Fibroblast of villous mesenchyme (primary cell): ENCODE results near the gene TMEM59L. TPM values are rescaled to one million over a fixed set of nuclear protein-coding genes. Genes with fewer than 3 reads are reported as not detected.
A peak's percentile ranks its signal among the peaks of the same experiment; 100 is the strongest.

ENCODE experiments used
- DNase-seq: peaks from one replicate; pipeline ENCODE4 v3.0.0-alpha.2; 2010; ENCODE audit warnings: low read depth
- H3K4me3 ChIP-seq: 2 replicates; pipeline ENCODE4 v1.5.1; 2011; ENCODE audit warnings: low read depth, mild to moderate bottlenecking, low read length
- total RNA-seq: library from RNA; depleted of rRNA; stranded (reverse); fragments of >200 nt; gene quantifications from 2 replicates; pipeline ENCODE4 v1.2.3, GENCODE V29; 2012
- TF ChIP-seq, protein P1 (sequence below): IDR thresholded peaks from 2 replicates; pipeline ENCODE4 v1.5.1; 2012; ENCODE audit warnings: low read depth, mild to moderate bottlenecking, low read length; ENCODE audit not compliant: insufficient read depth

TMEM59L gene
- total RNA-seq, 1 donor, result under 0.01 TPM

- no peak overlapping the region for H3K4me3 ChIP-seq
- no peak for DNase-seq
- TF ChIP-seq, protein P1, sequence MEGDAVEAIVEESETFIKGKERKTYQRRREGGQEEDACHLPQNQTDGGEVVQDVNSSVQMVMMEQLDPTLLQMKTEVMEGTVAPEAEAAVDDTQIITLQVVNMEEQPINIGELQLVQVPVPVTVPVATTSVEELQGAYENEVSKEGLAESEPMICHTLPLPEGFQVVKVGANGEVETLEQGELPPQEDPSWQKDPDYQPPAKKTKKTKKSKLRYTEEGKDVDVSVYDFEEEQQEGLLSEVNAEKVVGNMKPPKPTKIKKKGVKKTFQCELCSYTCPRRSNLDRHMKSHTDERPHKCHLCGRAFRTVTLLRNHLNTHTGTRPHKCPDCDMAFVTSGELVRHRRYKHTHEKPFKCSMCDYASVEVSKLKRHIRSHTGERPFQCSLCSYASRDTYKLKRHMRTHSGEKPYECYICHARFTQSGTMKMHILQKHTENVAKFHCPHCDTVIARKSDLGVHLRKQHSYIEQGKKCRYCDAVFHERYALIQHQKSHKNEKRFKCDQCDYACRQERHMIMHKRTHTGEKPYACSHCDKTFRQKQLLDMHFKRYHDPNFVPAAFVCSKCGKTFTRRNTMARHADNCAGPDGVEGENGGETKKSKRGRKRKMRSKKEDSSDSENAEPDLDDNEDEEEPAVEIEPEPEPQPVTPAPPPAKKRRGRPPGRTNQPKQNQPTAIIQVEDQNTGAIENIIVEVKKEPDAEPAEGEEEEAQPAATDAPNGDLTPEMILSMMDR, result no peak
Measured at GRCh38 chr19:18620311-18620710, 7.6 kb downstream of the TMEM59L start.

- TF ChIP-seq, protein P1, result no peak
- no peak for DNase-seq
Measured at GRCh38 chr19:18620902-18621301, 8.2 kb downstream of the TMEM59L start.

GRCh38 chr19:18626906-18627305 lies 14.2 kb downstream of the TMEM59L start:
- TF ChIP-seq, protein P1, result no peak
- DNase-seq, result peak; percentile 14
- no peak overlapping the region for H3K4me3 ChIP-seq

More at GRCh38 chr19:18620902-18621301, 8.2 kb downstream of the TMEM59L start:
- H3K4me3 ChIP-seq, result no peak overlapping the region

DNA sequence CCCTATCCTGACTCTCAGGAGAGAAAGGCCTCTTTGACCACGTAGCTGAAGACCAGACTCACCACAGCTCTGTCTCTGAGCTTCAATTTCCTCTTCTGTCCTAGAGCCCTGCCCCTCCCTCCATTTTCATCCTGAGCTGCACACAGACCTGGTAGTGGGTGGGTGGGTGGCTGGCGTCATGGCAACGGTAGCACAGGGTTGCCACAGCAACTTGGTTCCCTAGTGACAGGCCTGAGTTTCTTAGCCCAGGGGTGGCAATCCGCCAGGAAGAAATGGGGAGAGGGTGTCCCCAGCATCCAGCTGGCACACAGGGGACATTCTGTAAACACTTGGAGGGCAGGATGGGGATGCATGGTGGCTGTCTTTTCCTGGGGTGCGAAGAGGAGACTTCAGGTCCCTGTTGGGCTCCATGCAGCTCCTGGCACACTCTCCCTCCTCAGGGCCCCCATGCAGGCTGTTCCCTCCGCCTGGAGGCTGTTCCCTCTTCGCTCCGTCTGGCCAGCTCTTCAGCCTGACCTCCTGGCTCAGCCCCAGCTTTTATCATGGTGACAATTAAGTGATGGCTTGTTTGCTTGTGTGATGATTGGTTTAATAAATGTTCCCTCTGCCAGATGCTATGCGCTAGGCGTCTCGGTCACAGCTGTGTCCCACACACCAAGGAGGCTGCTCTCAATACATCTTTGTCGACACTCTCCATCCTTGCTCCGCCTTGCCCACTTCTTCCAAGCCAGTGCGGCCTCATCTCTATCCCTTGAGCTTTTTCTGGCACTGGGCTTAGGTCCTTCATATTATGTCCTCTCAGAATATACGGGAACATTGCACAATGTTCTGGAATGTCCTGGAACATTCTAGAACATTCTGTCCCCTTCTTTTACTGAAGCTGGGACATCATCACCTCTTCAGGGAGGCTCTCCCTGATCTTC lies 16.8 kb downstream of the TMEM59L start:
- peak; percentile 41 for DNase-seq

GRCh38 chr19:18633321-18633720 lies 20.7 kb downstream of the TMEM59L start:
- DNase-seq, result no peak
- TF ChIP-seq, protein P1, result no peak
- no peak overlapping the region for H3K4me3 ChIP-seq

More for the DNA sequence above, 16.8 kb downstream of the TMEM59L start:
- no peak overlapping the region for H3K4me3 ChIP-seq
- TF ChIP-seq, protein P1, result no peak

DNA sequence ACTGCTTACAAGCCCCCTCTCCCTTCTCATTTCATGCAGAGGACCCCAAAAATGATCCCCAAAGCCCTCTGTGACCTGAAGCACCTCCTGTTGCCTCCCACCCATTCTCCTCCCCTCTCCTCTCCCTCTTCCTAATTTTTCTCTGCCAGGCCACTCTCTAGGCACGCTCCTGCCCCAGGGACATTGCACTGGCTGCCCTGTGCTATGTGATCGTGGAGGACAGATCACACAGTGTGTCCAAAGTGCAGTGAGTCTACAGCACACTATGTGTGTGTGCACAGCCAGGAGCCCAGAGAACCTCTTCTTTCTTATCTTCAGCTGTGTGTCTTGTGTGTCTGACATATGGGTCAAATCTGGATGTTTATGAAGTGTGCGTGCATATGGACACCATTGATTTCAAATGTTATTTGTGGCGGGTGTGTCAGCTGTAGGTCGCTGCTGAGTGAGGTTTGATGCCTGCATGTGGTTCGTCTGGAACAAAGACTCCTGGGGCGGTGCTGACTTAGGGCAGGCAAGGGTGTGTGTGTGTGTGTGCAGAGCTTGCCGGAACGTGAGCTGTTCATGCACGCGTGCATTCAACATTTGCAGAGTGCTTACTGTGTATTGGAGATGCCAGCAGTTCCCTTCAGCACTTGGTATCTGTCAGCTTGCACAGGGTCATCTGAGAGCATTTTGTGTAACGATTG lies 22.1 kb downstream of the TMEM59L start:
- no peak for DNase-seq
- H3K4me3 ChIP-seq, result no peak overlapping the region
- TF ChIP-seq, protein P1, result no peak
